PC-3 (cell line): ENCODE measurements around the gene HNRNPAB.

Source experiments
- EZH2 ChIP-seq: fragments of 300-600 bp; sonication (generic); IDR thresholded peaks from one replicate; pipeline ENCODE4 v1.6.1; 2017; ENCODE audit warnings: antibody characterized with exemption, mild to moderate bottlenecking, low read length; ENCODE audit not compliant: unreplicated experiment
- EZH2phosphoT487 ChIP-seq: fragments of 300-600 bp; sonication (generic); IDR thresholded peaks from 2 replicates; pipeline ENCODE4 v1.6.1; 2018; ENCODE audit warnings: mild to moderate bottlenecking, antibody characterized with exemption, low read length, borderline replicate concordance
- TF ChIP-seq, protein P1 (sequence below): fragments of 300-600 bp; sonication (generic); conservative IDR thresholded peaks from 2 replicates; pipeline ENCODE4 v1.5.1; 2017; ENCODE audit warnings: antibody characterized with exemption, low read depth, mild to moderate bottlenecking, low read length

GRCh38 chr5:178228609-178229008 lies 24.3 kb downstream of the HNRNPAB start:
- TF ChIP-seq, protein P1, sequence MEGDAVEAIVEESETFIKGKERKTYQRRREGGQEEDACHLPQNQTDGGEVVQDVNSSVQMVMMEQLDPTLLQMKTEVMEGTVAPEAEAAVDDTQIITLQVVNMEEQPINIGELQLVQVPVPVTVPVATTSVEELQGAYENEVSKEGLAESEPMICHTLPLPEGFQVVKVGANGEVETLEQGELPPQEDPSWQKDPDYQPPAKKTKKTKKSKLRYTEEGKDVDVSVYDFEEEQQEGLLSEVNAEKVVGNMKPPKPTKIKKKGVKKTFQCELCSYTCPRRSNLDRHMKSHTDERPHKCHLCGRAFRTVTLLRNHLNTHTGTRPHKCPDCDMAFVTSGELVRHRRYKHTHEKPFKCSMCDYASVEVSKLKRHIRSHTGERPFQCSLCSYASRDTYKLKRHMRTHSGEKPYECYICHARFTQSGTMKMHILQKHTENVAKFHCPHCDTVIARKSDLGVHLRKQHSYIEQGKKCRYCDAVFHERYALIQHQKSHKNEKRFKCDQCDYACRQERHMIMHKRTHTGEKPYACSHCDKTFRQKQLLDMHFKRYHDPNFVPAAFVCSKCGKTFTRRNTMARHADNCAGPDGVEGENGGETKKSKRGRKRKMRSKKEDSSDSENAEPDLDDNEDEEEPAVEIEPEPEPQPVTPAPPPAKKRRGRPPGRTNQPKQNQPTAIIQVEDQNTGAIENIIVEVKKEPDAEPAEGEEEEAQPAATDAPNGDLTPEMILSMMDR = no peak
- no peak for TF ChIP-seq EZH2
- no peak for TF ChIP-seq EZH2phosphoT487
